Measurements from ENCODE around the gene CIAO3. TPM values are rescaled to one million over a fixed set of nuclear protein-coding genes. Genes with fewer than 3 reads are reported as not detected.
"Not testable (repeated sequence)": the region's sequence is repeated elsewhere in the genome, so short reads cannot be mapped to it uniquely, and the experiment has no call there.

CIAO3 gene
- total RNA-seq, 1 donor from 2014 or later, result 33.7 TPM

- DNase-seq (ENCODE audit: extremely low read depth, low read depth, low spot score), result not testable (repeated sequence)
These were observed 35.5 kb upstream of the CIAO3 start for GRCh38 chr16:776298-776697.

- no peak for DNase-seq (ENCODE audit: extremely low read depth, low read depth, low spot score)
These were observed 34.5 kb upstream of the CIAO3 start for GRCh38 chr16:775236-775796.

GRCh38 chr16:774086-775001 lies 33.5 kb upstream of the CIAO3 start:
- DNase-seq (ENCODE audit: extremely low read depth, low read depth, low spot score), result no peak

- no peak for DNase-seq (ENCODE audit: extremely low read depth, low read depth, low spot score)
These were observed 32.2 kb upstream of the CIAO3 start for GRCh38 chr16:772959-773358.

GRCh38 chr16:770411-770810 lies 29.6 kb upstream of the CIAO3 start:
- DNase-seq (ENCODE audit: extremely low read depth, low read depth, low spot score), result no peak

- DNase-seq (ENCODE audit: extremely low read depth, low read depth, low spot score), result no peak
These were observed 29.1 kb upstream of the CIAO3 start for GRCh38 chr16:769934-770333.

GRCh38 chr16:769184-769784 lies 28.5 kb upstream of the CIAO3 start:
- DNase-seq (ENCODE audit: extremely low read depth, low read depth, low spot score), result no peak

- DNase-seq (ENCODE audit: extremely low read depth, low read depth, low spot score), result no peak
These were observed 27.6 kb upstream of the CIAO3 start for GRCh38 chr16:768428-768827.

GRCh38 chr16:767743-768235 lies 27.0 kb upstream of the CIAO3 start:
- no peak for DNase-seq (ENCODE audit: extremely low read depth, low read depth, low spot score)

- DNase-seq (ENCODE audit: extremely low read depth, low read depth, low spot score), result no peak
These were observed 26.2 kb upstream of the CIAO3 start for GRCh38 chr16:766820-767640.

GRCh38 chr16:766008-766819 lies 25.4 kb upstream of the CIAO3 start:
- no peak for DNase-seq (ENCODE audit: extremely low read depth, low read depth, low spot score)

- no peak for DNase-seq (ENCODE audit: extremely low read depth, low read depth, low spot score)
These were observed 24.7 kb upstream of the CIAO3 start for GRCh38 chr16:765488-765865.

GRCh38 chr16:764848-765487 lies 24.2 kb upstream of the CIAO3 start:
- no peak for DNase-seq (ENCODE audit: extremely low read depth, low read depth, low spot score)

- DNase-seq (ENCODE audit: extremely low read depth, low read depth, low spot score), result no peak
These were observed 23.5 kb upstream of the CIAO3 start for GRCh38 chr16:764184-764750.

- no peak for DNase-seq (ENCODE audit: extremely low read depth, low read depth, low spot score)
These were observed 22.8 kb upstream of the CIAO3 start for GRCh38 chr16:763369-764183.

GRCh38 chr16:762595-763268 lies 21.9 kb upstream of the CIAO3 start:
- no peak for DNase-seq (ENCODE audit: extremely low read depth, low read depth, low spot score)

GRCh38 chr16:761625-762513 lies 21.1 kb upstream of the CIAO3 start:
- DNase-seq (ENCODE audit: extremely low read depth, low read depth, low spot score), result no peak
